Sigmoid colon (tissue), 4 donors: ENCODE measurements around the gene ABHD17C.

Experiments used
- POLR2AphosphoS5 ChIP-seq, 4 donors: sonication (generic); formaldehyde crosslinking; IDR thresholded peaks; one replicate each; pipeline ENCODE4 v1.6.1; 2017; ENCODE audit warnings: antibody characterized with exemption in 4 of 4
- TF ChIP-seq, protein P1 (sequence below), 4 experiments: fragments of 450-650 bp in 3 of 4; fragments of 200-600 bp in 1 of 4; IDR thresholded peaks; one replicate each; pipeline ENCODE4 v1.5.1; 2016 to 2019; ENCODE audit warnings: antibody characterized with exemption in 4 of 4, mild to moderate bottlenecking in 3 of 4, moderate library complexity in 2 of 4

DNA sequence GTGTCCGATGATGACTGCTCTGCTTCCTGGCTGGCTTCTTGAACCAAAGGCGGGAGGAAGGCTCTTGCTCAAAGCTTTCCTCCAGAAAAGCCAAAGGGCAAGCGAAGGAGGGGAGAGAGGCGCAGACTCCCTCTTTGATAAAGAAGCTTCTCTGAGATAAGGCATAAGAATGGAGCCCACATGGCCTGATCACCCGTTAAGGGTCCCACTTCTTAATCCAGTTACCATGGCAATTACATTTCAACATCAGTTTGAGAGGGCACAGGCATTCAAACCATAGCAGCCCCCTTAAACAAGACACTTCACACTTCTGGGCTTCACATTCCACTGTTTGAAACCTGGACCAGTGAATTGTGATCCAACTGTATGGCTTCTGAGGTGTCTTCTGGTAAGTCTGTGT, 8.0 kb downstream of the ABHD17C start:
- no peak for TF ChIP-seq POLR2AphosphoS5 (IDR thresholded peaks at IDR 0.05)
- TF ChIP-seq, protein P1, sequence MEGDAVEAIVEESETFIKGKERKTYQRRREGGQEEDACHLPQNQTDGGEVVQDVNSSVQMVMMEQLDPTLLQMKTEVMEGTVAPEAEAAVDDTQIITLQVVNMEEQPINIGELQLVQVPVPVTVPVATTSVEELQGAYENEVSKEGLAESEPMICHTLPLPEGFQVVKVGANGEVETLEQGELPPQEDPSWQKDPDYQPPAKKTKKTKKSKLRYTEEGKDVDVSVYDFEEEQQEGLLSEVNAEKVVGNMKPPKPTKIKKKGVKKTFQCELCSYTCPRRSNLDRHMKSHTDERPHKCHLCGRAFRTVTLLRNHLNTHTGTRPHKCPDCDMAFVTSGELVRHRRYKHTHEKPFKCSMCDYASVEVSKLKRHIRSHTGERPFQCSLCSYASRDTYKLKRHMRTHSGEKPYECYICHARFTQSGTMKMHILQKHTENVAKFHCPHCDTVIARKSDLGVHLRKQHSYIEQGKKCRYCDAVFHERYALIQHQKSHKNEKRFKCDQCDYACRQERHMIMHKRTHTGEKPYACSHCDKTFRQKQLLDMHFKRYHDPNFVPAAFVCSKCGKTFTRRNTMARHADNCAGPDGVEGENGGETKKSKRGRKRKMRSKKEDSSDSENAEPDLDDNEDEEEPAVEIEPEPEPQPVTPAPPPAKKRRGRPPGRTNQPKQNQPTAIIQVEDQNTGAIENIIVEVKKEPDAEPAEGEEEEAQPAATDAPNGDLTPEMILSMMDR (IDR thresholded peaks at IDR 0.05) = no peak
